ENCODE data around the gene ZCCHC17.

- no peak for TF ChIP-seq CTCF (IDR thresholded peaks at IDR 0.05; ENCODE audit: low read length)
- TF ChIP-seq EZH2 (optimal IDR thresholded peaks at IDR 0.05; ENCODE audit: low read depth, low read length): no peak
These were observed 100.7 kb downstream of the ZCCHC17 start for GRCh38 chr1:31397360-31398095.

Measured in MM.1S (cell line).